Measurements from ENCODE around the gene DENND1B.

- no peak for TF ChIP-seq TAF1 (IDR thresholded peaks at IDR 0.05; ENCODE audit: borderline replicate concordance, low read depth, low read length)
- TF ChIP-seq CTCF (IDR thresholded peaks at IDR 0.05): no peak
- no peak for TF ChIP-seq ELF1 (IDR thresholded peaks at IDR 0.05)
- no peak for TF ChIP-seq RFX5 (IDR thresholded peaks at IDR 0.05; ENCODE audit: low read length)
- TF ChIP-seq JUND (IDR thresholded peaks at IDR 0.05): no peak
- TF ChIP-seq RAD21 (IDR thresholded peaks at IDR 0.05; ENCODE audit: low read length): no peak
- no peak for TF ChIP-seq USF2 (IDR thresholded peaks at IDR 0.05; ENCODE audit: borderline replicate concordance, low read depth, low read length)
- no peak for TF ChIP-seq EP300 (IDR thresholded peaks at IDR 0.05; ENCODE audit: borderline replicate concordance in 1 of 2, low read depth in 1 of 2, low read length in 1 of 2)
- TF ChIP-seq PBX3 (IDR thresholded peaks at IDR 0.05): no peak
- no peak for TF ChIP-seq GABPA (IDR thresholded peaks at IDR 0.05; ENCODE audit: low read depth)
Measured at GRCh38 chr1:197546989-197547388, 228.3 kb downstream of the DENND1B start.
